ACC112 (cell line): ENCODE measurements around the gene HDAC11.

ENCODE experiments used
- H2AFZ ChIP-seq: fragments of 200-600 bp; sonication (generic); one replicate; pipeline ENCODE4 v1.6.0; 2017; ENCODE audit warnings: antibody characterized with exemption, low read length; ENCODE audit not compliant: unreplicated experiment
- H3K27ac ChIP-seq: fragments of 200-600 bp; sonication (generic); 2 replicates; pipeline ENCODE4 v1.5.1; 2014; ENCODE audit warnings: low read depth, mild to moderate bottlenecking, antibody characterized with exemption, low read length, moderate library complexity
- H3K27me3 ChIP-seq: fragments of 200-600 bp; sonication (generic); 2 replicates; pipeline ENCODE4 v1.6.1; 2014; ENCODE audit warnings: mild to moderate bottlenecking, antibody characterized with exemption, low read length, moderate library complexity, mixed read lengths; ENCODE audit not compliant: insufficient read depth
- H3K36me3 ChIP-seq: fragments of 200-600 bp; sonication (generic); 2 replicates; pipeline ENCODE4 v1.6.1; 2016; ENCODE audit warnings: mild to moderate bottlenecking, antibody characterized with exemption, low read length, moderate library complexity, mixed read lengths; ENCODE audit not compliant: insufficient read depth
- H3K4me1 ChIP-seq: fragments of 200-600 bp; sonication (generic); one replicate; pipeline ENCODE4 v1.6.1; 2016; ENCODE audit warnings: low read length, mixed read lengths; ENCODE audit not compliant: insufficient read depth, unreplicated experiment, control insufficient read depth
- H3K4me3 ChIP-seq: fragments of 200-600 bp; sonication (generic); 2 replicates; pipeline ENCODE4 v1.5.1; 2014; ENCODE audit warnings: mild to moderate bottlenecking, low read depth, low read length
- H3K79me2 ChIP-seq: fragments of 200-600 bp; sonication (generic); one replicate; pipeline ENCODE4 v1.6.0; 2016; ENCODE audit warnings: low read length; ENCODE audit not compliant: control insufficient read depth, unreplicated experiment, insufficient read depth

The HDAC11 gene

DNA sequence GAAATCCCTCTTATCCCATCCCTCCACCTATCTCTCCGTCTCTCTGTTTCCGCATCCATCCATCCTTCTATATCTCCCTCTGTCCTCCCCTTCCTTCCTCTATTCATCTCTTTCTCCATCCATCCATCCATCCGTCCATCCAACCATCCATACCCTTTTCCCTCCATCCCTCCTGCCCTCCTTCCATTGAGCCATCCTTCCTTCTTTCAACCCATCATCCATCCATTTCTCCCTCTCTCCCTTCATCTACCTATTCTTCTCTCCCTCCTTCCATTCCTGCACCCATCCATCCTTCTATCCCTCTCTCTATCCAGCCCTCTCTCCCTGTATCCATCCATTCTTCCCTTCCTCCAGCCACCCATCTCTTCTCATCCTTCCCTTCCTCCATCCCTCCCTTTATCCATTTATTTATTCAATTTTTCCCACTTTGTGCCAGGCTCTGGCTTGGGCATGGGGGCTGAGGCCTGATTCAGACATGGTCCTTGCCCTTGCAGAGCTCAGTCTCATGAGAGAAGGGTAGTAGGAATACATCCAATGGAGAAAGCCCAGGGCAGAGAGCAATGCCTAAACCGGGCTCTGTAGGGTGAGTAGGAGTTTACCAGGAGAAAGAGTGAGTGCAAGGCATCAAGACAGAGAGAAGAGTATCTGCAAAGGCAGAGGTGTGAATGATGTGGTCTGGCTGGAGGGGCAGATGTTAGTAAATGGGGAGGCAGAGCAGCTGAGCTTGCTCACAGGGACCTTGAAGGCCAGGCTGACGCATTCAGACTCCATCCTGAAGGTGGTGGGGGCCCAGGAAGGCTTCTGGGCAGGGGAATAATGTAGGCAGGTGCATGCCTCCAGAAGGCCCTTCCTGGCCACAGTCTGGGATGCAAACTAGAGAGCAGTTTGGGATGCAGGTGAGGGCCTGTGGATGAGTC is 49.3 kb downstream of the HDAC11 start:
- H3K4me3 ChIP-seq = no peak overlapping the region
- no peak overlapping the region for H3K27ac ChIP-seq
- no peak overlapping the region for H2AFZ ChIP-seq
- no peaks in the 10 kb centered on the region for H3K27me3 ChIP-seq
- peaks cover 4% of the 10 kb centered on the region for H3K4me1 ChIP-seq
- no peaks in the 10 kb centered on the region for H3K36me3 ChIP-seq
- no peaks in the 10 kb centered on the region for H3K79me2 ChIP-seq

DNA sequence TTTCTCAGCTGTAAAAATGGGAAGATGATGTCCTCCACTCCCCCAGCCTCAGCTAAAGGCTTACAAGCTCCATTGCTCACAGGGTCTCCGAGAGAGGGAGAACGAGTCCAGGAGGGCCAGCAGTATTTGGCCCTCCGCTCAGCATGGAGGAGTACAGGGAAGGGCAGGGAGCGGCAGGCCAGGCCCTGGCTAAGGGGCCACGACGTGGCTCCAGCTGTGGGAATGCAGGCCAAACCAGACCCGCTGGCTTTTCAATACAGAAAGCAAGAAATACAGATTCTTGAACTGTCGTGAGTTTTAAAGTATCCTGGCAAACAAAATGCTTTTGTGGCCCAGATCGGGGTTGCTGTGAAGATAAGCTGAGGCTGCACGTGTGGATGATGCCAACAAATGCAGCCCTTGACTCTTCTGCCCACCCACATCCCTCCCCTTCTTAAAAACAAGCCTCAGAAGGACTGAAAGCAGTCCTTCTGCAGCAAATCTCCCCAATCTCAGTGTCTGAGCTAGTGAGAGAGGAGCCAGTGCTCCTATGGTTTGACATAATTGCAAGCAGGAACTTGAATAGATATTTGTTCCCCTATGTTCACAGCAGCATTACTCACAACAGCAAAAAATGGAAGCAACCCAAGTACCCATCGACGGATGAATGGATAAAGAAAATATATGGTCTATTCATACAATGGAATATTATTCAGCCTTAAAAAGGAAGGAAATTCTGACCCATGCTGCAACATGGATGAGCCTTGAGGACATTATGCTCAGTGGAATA is 50.3 kb downstream of the HDAC11 start:
- Histone ChIP-seq H3K4me3 (no peak overlapping the region), H3K4me1 (peaks cover 4% of the 10 kb centered on the region), H3K79me2 (no peaks in the 10 kb centered on the region), H3K27me3 (no peaks in the 10 kb centered on the region), H2AFZ (no peak overlapping the region), H3K27ac (no peak overlapping the region), H3K36me3 (no peaks in the 10 kb centered on the region)

DNA sequence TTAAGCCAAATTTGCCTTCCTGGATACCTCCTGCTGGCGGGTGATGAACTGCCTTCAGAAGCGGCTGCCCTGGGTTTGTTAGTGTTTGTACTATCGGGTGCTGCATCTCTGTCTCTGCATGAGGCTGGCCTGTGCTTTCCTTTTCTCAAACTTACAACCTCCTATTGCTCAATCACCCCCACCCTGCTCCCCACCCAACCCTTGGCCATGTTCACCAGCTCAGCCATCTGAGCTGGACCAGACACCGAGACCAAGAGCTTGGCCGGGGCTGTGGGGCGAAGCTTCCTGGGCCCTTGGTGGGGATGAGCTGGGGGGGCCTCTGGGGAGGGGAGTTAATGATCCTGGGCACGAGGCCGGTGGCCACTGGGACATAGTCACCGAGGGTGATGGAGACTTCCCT is 52.0 kb downstream of the HDAC11 start:
- Histone ChIP-seq H3K36me3 (no peaks in the 10 kb centered on the region), H3K79me2 (no peaks in the 10 kb centered on the region), H3K27ac (no peak overlapping the region), H3K4me3 (no peak overlapping the region), H3K4me1 (peaks cover 10% of the 10 kb centered on the region), H3K27me3 (no peaks in the 10 kb centered on the region), H2AFZ (no peak overlapping the region)

DNA sequence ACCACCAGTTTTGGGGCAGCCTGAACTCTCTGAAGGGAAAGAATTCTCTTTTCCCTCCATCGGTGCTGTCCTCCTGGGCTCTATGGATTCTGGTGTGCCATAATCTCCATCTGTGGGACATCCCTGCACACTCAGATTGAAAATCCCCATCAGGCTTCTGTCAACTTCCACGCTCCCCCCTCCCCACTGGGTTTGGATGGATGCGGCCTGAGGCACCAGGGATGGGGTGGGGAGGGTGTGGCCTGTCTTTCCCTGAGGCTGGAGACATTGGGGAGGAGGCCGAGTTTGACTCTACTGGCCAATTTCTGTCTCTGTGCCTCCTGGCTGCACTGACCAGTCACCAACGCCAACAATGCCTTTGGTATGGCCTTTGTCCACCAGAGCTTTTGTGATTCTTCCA is 52.5 kb downstream of the HDAC11 start:
- H3K4me1 ChIP-seq = peaks cover 16% of the 10 kb centered on the region
- no peak overlapping the region for H2AFZ ChIP-seq
- H3K27me3 ChIP-seq = no peaks in the 10 kb centered on the region
- H3K36me3 ChIP-seq = no peaks in the 10 kb centered on the region
- no peak overlapping the region for H3K27ac ChIP-seq
- no peak overlapping the region for H3K4me3 ChIP-seq
- H3K79me2 ChIP-seq = no peaks in the 10 kb centered on the region

DNA sequence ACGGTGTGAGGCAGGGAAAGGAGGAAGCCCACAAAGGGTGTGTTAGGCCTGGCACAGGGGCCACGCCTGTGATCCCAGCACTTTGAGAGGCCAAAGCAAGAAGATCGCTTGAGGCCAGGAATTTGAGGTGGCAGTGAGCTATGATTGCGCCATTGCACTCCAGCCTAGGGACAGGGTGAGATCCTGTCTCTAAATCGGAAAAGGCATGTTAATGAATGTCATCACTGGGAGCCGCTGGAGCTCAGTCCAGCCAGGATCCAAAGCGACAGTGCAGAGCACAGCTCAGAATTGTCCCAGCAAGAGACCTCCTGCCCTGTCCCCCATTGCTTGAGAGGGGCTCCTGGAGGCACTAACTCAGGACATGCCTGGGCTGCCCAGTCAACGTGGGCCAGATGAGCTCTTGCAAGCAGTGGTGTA is 53.8 kb downstream of the HDAC11 start:
- H2AFZ ChIP-seq = no peak overlapping the region
- no peak overlapping the region for H3K27ac ChIP-seq
- H3K36me3 ChIP-seq = no peaks in the 10 kb centered on the region
- H3K79me2 ChIP-seq = no peaks in the 10 kb centered on the region
- H3K4me1 ChIP-seq = peaks cover 28% of the 10 kb centered on the region
- no peaks in the 10 kb centered on the region for H3K27me3 ChIP-seq
- H3K4me3 ChIP-seq = no peak overlapping the region

DNA sequence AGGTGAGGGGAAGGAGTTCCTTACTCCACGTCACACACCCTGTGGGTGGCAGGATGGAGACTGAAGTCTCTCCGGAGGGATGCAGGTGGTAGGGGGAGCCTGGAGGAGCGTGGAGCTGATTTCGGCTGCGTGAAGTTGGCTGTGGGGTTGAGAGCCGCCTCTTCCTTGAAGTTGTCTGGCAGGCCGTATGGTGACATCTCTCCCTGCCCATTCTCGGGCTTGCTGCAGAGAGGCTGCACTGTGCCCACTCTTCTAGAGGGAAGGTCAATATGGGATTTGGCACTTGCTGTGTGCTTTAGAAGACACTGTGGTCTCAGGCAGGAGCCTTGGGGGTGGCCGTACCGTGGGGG is 55.4 kb downstream of the HDAC11 start:
- H3K27me3 ChIP-seq = no peaks in the 10 kb centered on the region
- no peaks in the 10 kb centered on the region for H3K36me3 ChIP-seq
- no peak overlapping the region for H2AFZ ChIP-seq
- H3K79me2 ChIP-seq = no peaks in the 10 kb centered on the region
- H3K4me3 ChIP-seq = no peak overlapping the region
- H3K4me1 ChIP-seq = peaks cover 43% of the 10 kb centered on the region
- no peak overlapping the region for H3K27ac ChIP-seq

DNA sequence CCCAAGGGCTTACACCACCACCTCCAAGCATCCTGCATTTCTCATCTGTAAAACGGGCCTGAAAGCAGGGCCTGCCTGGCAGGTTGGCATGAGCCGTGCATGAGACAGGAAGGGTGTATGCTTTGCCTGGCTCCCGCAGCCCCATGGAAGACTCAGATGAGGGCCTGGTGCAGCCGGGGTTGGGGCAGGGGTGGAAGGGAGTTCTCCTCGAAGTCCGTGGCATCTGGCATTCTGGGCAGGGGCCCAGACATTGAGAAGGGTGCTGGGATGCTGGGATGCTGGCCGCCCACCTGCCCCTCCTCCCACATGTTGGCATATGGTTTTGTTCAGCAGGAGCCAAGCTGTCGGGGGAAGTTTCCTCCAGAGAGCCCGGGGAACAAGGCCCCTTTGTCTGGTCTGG is 55.8 kb downstream of the HDAC11 start:
- H3K36me3 ChIP-seq = no peaks in the 10 kb centered on the region
- H2AFZ ChIP-seq = no peak overlapping the region
- H3K27ac ChIP-seq = no peak overlapping the region
- no peak overlapping the region for H3K4me3 ChIP-seq
- H3K79me2 ChIP-seq = no peaks in the 10 kb centered on the region
- no peaks in the 10 kb centered on the region for H3K27me3 ChIP-seq
- H3K4me1 ChIP-seq = peaks cover 45% of the 10 kb centered on the region

DNA sequence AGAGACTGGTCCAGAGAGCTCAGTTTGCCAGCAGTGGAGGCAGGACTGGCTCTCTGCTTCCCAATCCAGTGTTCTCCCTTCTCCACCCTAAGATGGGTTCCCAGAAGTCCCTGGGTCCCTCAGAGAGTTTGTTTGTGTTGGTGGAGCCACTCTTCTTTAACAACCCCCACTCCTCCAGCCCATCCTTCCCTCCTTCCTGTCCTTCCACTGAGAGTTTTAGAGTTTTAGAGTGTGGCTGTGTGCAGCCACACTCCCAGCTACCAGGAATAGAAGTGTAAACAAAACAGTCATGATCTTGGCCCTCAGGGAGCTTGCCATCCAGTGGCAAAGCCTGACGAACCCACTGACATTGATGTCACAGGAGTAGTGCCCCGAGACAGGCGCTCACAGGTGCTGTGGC is 56.3 kb downstream of the HDAC11 start:
- peak overlapping the region; percentile 88; the same call in 1 of the 2 replicates for H3K27ac ChIP-seq
- H2AFZ ChIP-seq = no peak overlapping the region

DNA sequence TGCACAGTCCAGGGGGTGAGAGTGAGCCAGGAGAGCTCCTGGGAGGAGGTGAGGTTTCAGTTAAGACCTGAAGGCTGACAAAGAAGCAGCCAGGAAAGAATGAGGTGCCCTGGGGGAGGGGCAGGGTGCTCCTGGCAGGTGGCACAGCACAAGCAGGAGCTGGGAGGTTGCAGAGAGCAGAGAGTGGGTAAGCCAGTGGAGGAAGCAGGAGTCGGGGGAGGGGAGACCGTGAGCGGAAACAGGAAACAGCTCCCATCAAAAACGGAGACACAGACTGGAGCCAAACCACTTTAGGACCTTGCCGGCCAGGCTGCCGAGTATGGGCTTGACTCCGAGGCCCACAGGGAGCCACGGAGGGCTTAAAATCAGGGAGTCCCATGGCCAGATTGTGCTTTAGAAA is 56.7 kb downstream of the HDAC11 start:
- Histone ChIP-seq H2AFZ (no peak overlapping the region), H3K4me3 (no peak overlapping the region), H3K4me1 (peaks cover 45% of the 10 kb centered on the region), H3K36me3 (no peaks in the 10 kb centered on the region), H3K79me2 (no peaks in the 10 kb centered on the region), H3K27ac (peak overlapping the region; percentile 88), H3K27me3 (no peaks in the 10 kb centered on the region)

More for the DNA sequence above, 56.3 kb downstream of the HDAC11 start:
- peaks cover 45% of the 10 kb centered on the region for H3K4me1 ChIP-seq
- H3K36me3 ChIP-seq = no peaks in the 10 kb centered on the region
- H3K4me3 ChIP-seq = no peak overlapping the region
- no peaks in the 10 kb centered on the region for H3K79me2 ChIP-seq
- H3K27me3 ChIP-seq = no peaks in the 10 kb centered on the region

DNA sequence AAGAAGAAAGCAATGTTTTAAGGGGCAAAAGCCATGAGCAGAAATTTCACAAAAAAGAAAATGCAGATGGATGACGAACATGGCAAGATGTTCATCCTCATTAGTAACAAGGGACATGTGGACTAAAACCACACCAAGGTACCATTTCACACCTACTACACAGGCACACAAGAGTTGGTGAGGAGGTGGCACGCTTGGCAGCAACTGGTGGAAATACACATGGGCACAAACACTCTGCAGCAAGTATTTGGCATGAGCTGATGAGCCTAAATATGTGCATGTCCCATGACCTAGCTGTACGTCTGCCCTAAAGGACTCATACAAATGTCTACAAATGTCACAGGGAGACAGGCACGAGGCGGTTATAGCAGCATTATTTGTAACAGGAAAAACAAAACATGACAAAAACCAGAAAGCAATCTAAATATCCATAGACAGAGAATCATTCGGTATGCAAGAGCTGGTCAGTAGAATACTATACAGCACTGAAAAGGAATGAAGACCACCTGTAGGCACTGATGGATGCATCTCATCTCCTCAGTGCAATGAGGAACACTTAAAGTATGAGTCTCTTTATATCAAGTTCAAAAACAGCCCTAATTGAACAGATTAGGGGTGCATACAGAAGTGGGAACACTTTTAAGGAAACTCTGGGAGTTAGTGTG is 57.3 kb downstream of the HDAC11 start:
- no peak overlapping the region for H2AFZ ChIP-seq
- H3K4me3 ChIP-seq = no peak overlapping the region
- no peaks in the 10 kb centered on the region for H3K36me3 ChIP-seq
- no peaks in the 10 kb centered on the region for H3K79me2 ChIP-seq
- peaks cover 45% of the 10 kb centered on the region for H3K4me1 ChIP-seq
- H3K27ac ChIP-seq = peak overlapping the region; percentile 88
- H3K27me3 ChIP-seq = no peaks in the 10 kb centered on the region
